ENCODE data around the gene HOXA9.
A peak's percentile ranks its signal among the peaks of the same experiment; 100 is the strongest.

Gene HOXA9

GRCh38 chr7:27204851-27205322 lies 39.5 kb upstream of the HOXA9 start:
- WGBS = 2% methylated on average over 31 of the region's 41 CpGs
- H4K91ac ChIP-seq (ENCODE audit: low read length) = no peak overlapping the region
- H3K27me3 ChIP-seq (ENCODE audit: control insufficient read depth in 1 of 2, insufficient read depth in 1 of 2, low read length in 2 of 2) = peaks cover 92 to 94% of the 10 kb centered on the region in 2 experiments

GRCh38 chr7:27203964-27204594 lies 38.7 kb upstream of the HOXA9 start:
- Histone ChIP-seq H3K27ac (ENCODE audit: low read length, poor library complexity, severe bottlenecking) (no peak overlapping the region), H3K4me1 (ENCODE audit: control insufficient read depth, insufficient read depth, low read depth, low read length) (peaks cover 32% of the 10 kb centered on the region), H3K14ac (ENCODE audit: low read length in 2 of 2) (no peak overlapping the region), H3K18ac (ENCODE audit: low read depth in 1 of 2, low read length in 2 of 2) (no peak overlapping the region), H4K8ac (ENCODE audit: low read length) (no peak overlapping the region), H2BK12ac (ENCODE audit: low read length in 2 of 2) (no peak overlapping the region), H2BK15ac (ENCODE audit: low read depth, poor library complexity, severe bottlenecking) (no peak overlapping the region), H3K9me3 (ENCODE audit: control insufficient read depth, low read length) (no peaks in the 10 kb centered on the region), H2AFZ (ENCODE audit: low read depth, low read length) (no peak overlapping the region), H3K9ac (ENCODE audit: low read length) (no peak overlapping the region), H2BK5ac (ENCODE audit: low read depth, low read length, poor library complexity, severe bottlenecking) (no peak overlapping the region), H3K23ac (ENCODE audit: low read length in 2 of 2) (no peak overlapping the region), H2BK120ac (ENCODE audit: low read depth, low read length) (no peak overlapping the region), H2AK5ac (ENCODE audit: low read length, severe bottlenecking) (no peak overlapping the region), H3K27me3 (ENCODE audit: control insufficient read depth in 1 of 2, insufficient read depth in 1 of 2, low read length in 2 of 2) (peaks cover 86 to 90% of the 10 kb centered on the region in 2 experiments), H3K4me3 (ENCODE audit: insufficient read depth in 1 of 2, low read depth in 1 of 2, low read length in 2 of 2) (no peak overlapping the region), H4K91ac (ENCODE audit: low read length) (no peak overlapping the region), H3K36me3 (ENCODE audit: control insufficient read depth in 1 of 2, insufficient read depth in 2 of 2, low read depth in 1 of 2, low read length in 2 of 2) (no peaks in the 10 kb centered on the region), H3K4me2 (ENCODE audit: low read length, poor library complexity, severe bottlenecking) (no peak overlapping the region), H3K79me1 (replicated peaks; ENCODE audit: low read length, poor library complexity, severe bottlenecking) (no peaks in the 10 kb centered on the region), H3K4ac (ENCODE audit: low read depth in 1 of 2, low read length in 2 of 2) (no peak overlapping the region)
- WGBS = 17% methylated on average over 4 of the region's 4 CpGs
- no peak for DNase-seq

More at GRCh38 chr7:27204851-27205322, 39.5 kb upstream of the HOXA9 start:
- H2BK15ac ChIP-seq (ENCODE audit: low read depth, poor library complexity, severe bottlenecking) = no peak overlapping the region
- peak overlapping the region in 1 of 2 experiments; percentile 68 for H3K4me3 ChIP-seq (ENCODE audit: insufficient read depth in 1 of 2, low read depth in 1 of 2, low read length in 2 of 2)
- H3K4me1 ChIP-seq (ENCODE audit: control insufficient read depth, insufficient read depth, low read depth, low read length) = peaks cover 28% of the 10 kb centered on the region
- no peaks in the 10 kb centered on the region for H3K36me3 ChIP-seq (ENCODE audit: control insufficient read depth in 1 of 2, insufficient read depth in 2 of 2, low read depth in 1 of 2, low read length in 2 of 2)
- no peak overlapping the region for H2BK12ac ChIP-seq (ENCODE audit: low read length in 2 of 2)
- H2AFZ ChIP-seq (ENCODE audit: low read depth, low read length) = no peak overlapping the region
- peak overlapping the region; percentile 58 for H3K4me2 ChIP-seq (ENCODE audit: low read length, poor library complexity, severe bottlenecking)
- H3K23ac ChIP-seq (ENCODE audit: low read length in 2 of 2) = no peak overlapping the region
- H2BK120ac ChIP-seq (ENCODE audit: low read depth, low read length) = no peak overlapping the region
- no peak overlapping the region for H3K4ac ChIP-seq (ENCODE audit: low read depth in 1 of 2, low read length in 2 of 2)
- no peaks in the 10 kb centered on the region for H3K9me3 ChIP-seq (ENCODE audit: control insufficient read depth, low read length)
- no peak overlapping the region for H2AK5ac ChIP-seq (ENCODE audit: low read length, severe bottlenecking)
- H3K18ac ChIP-seq (ENCODE audit: low read depth in 1 of 2, low read length in 2 of 2) = no peak overlapping the region
- no peaks in the 10 kb centered on the region for H3K79me1 ChIP-seq (replicated peaks; ENCODE audit: low read length, poor library complexity, severe bottlenecking)
- DNase-seq = peak; percentile 34
- H3K27ac ChIP-seq (ENCODE audit: low read length, poor library complexity, severe bottlenecking) = no peak overlapping the region
- no peak overlapping the region for H2BK5ac ChIP-seq (ENCODE audit: low read depth, low read length, poor library complexity, severe bottlenecking)
- H3K14ac ChIP-seq (ENCODE audit: low read length in 2 of 2) = no peak overlapping the region
- no peak overlapping the region for H4K8ac ChIP-seq (ENCODE audit: low read length)
- no peak overlapping the region for H3K9ac ChIP-seq (ENCODE audit: low read length)

GRCh38 chr7:27203365-27203953 lies 38.1 kb upstream of the HOXA9 start:
- H3K4ac ChIP-seq (ENCODE audit: low read depth in 1 of 2, low read length in 2 of 2) = no peak overlapping the region
- peaks cover 37% of the 10 kb centered on the region for H3K4me1 ChIP-seq (ENCODE audit: control insufficient read depth, insufficient read depth, low read depth, low read length)
- peaks cover 86 to 91% of the 10 kb centered on the region in 2 experiments for H3K27me3 ChIP-seq (ENCODE audit: control insufficient read depth in 1 of 2, insufficient read depth in 1 of 2, low read length in 2 of 2)
- no peak overlapping the region for H3K27ac ChIP-seq (ENCODE audit: low read length, poor library complexity, severe bottlenecking)
- H2AK5ac ChIP-seq (ENCODE audit: low read length, severe bottlenecking) = no peak overlapping the region
- H2BK12ac ChIP-seq (ENCODE audit: low read length in 2 of 2) = no peak overlapping the region
- no peak overlapping the region for H4K91ac ChIP-seq (ENCODE audit: low read length)
- H2BK5ac ChIP-seq (ENCODE audit: low read depth, low read length, poor library complexity, severe bottlenecking) = no peak overlapping the region
- H3K36me3 ChIP-seq (ENCODE audit: control insufficient read depth in 1 of 2, insufficient read depth in 2 of 2, low read depth in 1 of 2, low read length in 2 of 2) = no peaks in the 10 kb centered on the region
- H3K18ac ChIP-seq (ENCODE audit: low read depth in 1 of 2, low read length in 2 of 2) = no peak overlapping the region
- H3K4me2 ChIP-seq (ENCODE audit: low read length, poor library complexity, severe bottlenecking) = no peak overlapping the region
- no peak overlapping the region for H2AFZ ChIP-seq (ENCODE audit: low read depth, low read length)
- H3K14ac ChIP-seq (ENCODE audit: low read length in 2 of 2) = no peak overlapping the region
- no peak overlapping the region for H2BK15ac ChIP-seq (ENCODE audit: low read depth, poor library complexity, severe bottlenecking)
- no peak for DNase-seq
- no peak overlapping the region for H3K9ac ChIP-seq (ENCODE audit: low read length)
- H3K79me1 ChIP-seq (replicated peaks; ENCODE audit: low read length, poor library complexity, severe bottlenecking) = no peaks in the 10 kb centered on the region
- no peak overlapping the region for H2BK120ac ChIP-seq (ENCODE audit: low read depth, low read length)
- H4K8ac ChIP-seq (ENCODE audit: low read length) = no peak overlapping the region
- WGBS = 13% methylated on average over 10 of the region's 10 CpGs
- no peaks in the 10 kb centered on the region for H3K9me3 ChIP-seq (ENCODE audit: control insufficient read depth, low read length)
- H3K4me3 ChIP-seq (ENCODE audit: insufficient read depth in 1 of 2, low read depth in 1 of 2, low read length in 2 of 2) = no peak overlapping the region
- H3K23ac ChIP-seq (ENCODE audit: low read length in 2 of 2) = no peak overlapping the region

GRCh38 chr7:27202862-27203134 lies 37.5 kb upstream of the HOXA9 start:
- DNase-seq = no peak
- Histone ChIP-seq H3K14ac (ENCODE audit: low read length in 2 of 2) (no peak overlapping the region), H3K18ac (ENCODE audit: low read depth in 1 of 2, low read length in 2 of 2) (no peak overlapping the region), H3K4me3 (ENCODE audit: insufficient read depth in 1 of 2, low read depth in 1 of 2, low read length in 2 of 2) (no peak overlapping the region), H4K91ac (ENCODE audit: low read length) (no peak overlapping the region), H3K36me3 (ENCODE audit: control insufficient read depth in 1 of 2, insufficient read depth in 2 of 2, low read depth in 1 of 2, low read length in 2 of 2) (no peaks in the 10 kb centered on the region), H3K27me3 (ENCODE audit: control insufficient read depth in 1 of 2, insufficient read depth in 1 of 2, low read length in 2 of 2) (peaks cover 86 to 92% of the 10 kb centered on the region in 2 experiments), H3K9me3 (ENCODE audit: control insufficient read depth, low read length) (no peaks in the 10 kb centered on the region), H2BK120ac (ENCODE audit: low read depth, low read length) (no peak overlapping the region), H3K27ac (ENCODE audit: low read length, poor library complexity, severe bottlenecking) (no peak overlapping the region), H3K23ac (ENCODE audit: low read length in 2 of 2) (no peak overlapping the region), H2AFZ (ENCODE audit: low read depth, low read length) (no peak overlapping the region), H3K79me1 (replicated peaks; ENCODE audit: low read length, poor library complexity, severe bottlenecking) (no peaks in the 10 kb centered on the region), H2BK5ac (ENCODE audit: low read depth, low read length, poor library complexity, severe bottlenecking) (no peak overlapping the region), H4K8ac (ENCODE audit: low read length) (no peak overlapping the region), H3K4ac (ENCODE audit: low read depth in 1 of 2, low read length in 2 of 2) (no peak overlapping the region), H2BK15ac (ENCODE audit: low read depth, poor library complexity, severe bottlenecking) (no peak overlapping the region), H2AK5ac (ENCODE audit: low read length, severe bottlenecking) (no peak overlapping the region), H3K4me1 (ENCODE audit: control insufficient read depth, insufficient read depth, low read depth, low read length) (peaks cover 37% of the 10 kb centered on the region), H3K4me2 (ENCODE audit: low read length, poor library complexity, severe bottlenecking) (no peak overlapping the region), H3K9ac (ENCODE audit: low read length) (no peak overlapping the region), H2BK12ac (ENCODE audit: low read length in 2 of 2) (no peak overlapping the region)
- 8% methylated on average over 2 of the region's 3 CpGs for WGBS
